Liver (tissue), 3 donors: Measurements from ENCODE around the gene PEX5L.

Experiments
- CTCF ChIP-seq: fragments of 150-350 bp; IDR thresholded peaks from 2 replicates; pipeline ENCODE4 v1.5.1; 2017; ENCODE audit warnings: improper control_type of control experiment, low read depth, low read length; ENCODE audit not compliant: missing input control
- EGR1 ChIP-seq, 2 donors: IDR thresholded peaks; 2 replicates each; pipeline ENCODE4 v1.6.1; 2016 to 2018; ENCODE audit warnings: antibody characterized with exemption in 2 of 2, low read depth in 2 of 2
- GABPA ChIP-seq, 2 donors: IDR thresholded peaks in 1 of 2; conservative IDR thresholded peaks in 1 of 2; 2 replicates each; pipeline ENCODE4 v1.6.1; 2016; ENCODE audit warnings: antibody characterized with exemption in 2 of 2, mild to moderate bottlenecking in 1 of 2, moderate library complexity in 1 of 2
- JUND ChIP-seq, 2 donors: IDR thresholded peaks; 2 replicates each; pipeline ENCODE4 v1.6.1; 2016; ENCODE audit warnings: antibody characterized with exemption in 2 of 2
- MAX ChIP-seq: IDR thresholded peaks from 2 replicates; pipeline ENCODE4 v1.6.1; 2016; ENCODE audit warnings: antibody characterized with exemption
- NR2F2 ChIP-seq: IDR thresholded peaks from 2 replicates; pipeline ENCODE4 v1.6.1; 2016; ENCODE audit warnings: antibody characterized with exemption
- RAD21 ChIP-seq, 2 donors: IDR thresholded peaks; 2 replicates each; pipeline ENCODE4 v1.6.1; 2016; ENCODE audit warnings: antibody characterized with exemption in 2 of 2, mild to moderate bottlenecking in 2 of 2
- REST ChIP-seq: IDR thresholded peaks from 2 replicates; pipeline ENCODE4 v1.6.1; 2016; ENCODE audit warnings: antibody characterized with exemption, mild to moderate bottlenecking
- TAF1 ChIP-seq: conservative IDR thresholded peaks from 2 replicates; pipeline ENCODE4 v1.6.1; 2016; ENCODE audit warnings: antibody characterized with exemption, mild to moderate bottlenecking
- YY1 ChIP-seq: IDR thresholded peaks from 2 replicates; pipeline ENCODE4 v1.6.1; 2016; ENCODE audit warnings: antibody characterized with exemption, mild to moderate bottlenecking
- TF ChIP-seq, protein P1 (sequence below): IDR thresholded peaks from 2 replicates; pipeline ENCODE4 v1.6.1; 2016; ENCODE audit warnings: antibody characterized with exemption
- donor health status: healthy.
- donor health status: healthy.

GRCh38 chr3:179884136-179884535 is 152.6 kb downstream of the PEX5L start:
- TF ChIP-seq CTCF (no peak), MAX (no peak), YY1 (no peak), REST (no peak), EGR1 (IDR thresholded peaks at IDR 0.05; ENCODE audit: low read depth in 2 of 2) (no peak), TAF1 (no peak), RAD21 (IDR thresholded peaks at IDR 0.05) (no peak), JUND (IDR thresholded peaks at IDR 0.05) (no peak), NR2F2 (no peak), GABPA (IDR thresholded peaks at IDR 0.05 in 1 of 2, conservative IDR thresholded peaks at IDR 0.05 in 1 of 2) (no peak)
- TF ChIP-seq, protein P1, sequence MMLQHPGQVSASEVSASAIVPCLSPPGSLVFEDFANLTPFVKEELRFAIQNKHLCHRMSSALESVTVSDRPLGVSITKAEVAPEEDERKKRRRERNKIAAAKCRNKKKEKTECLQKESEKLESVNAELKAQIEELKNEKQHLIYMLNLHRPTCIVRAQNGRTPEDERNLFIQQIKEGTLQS: no peak
